ENCODE data around the gene PVR.

PVR gene

DNA sequence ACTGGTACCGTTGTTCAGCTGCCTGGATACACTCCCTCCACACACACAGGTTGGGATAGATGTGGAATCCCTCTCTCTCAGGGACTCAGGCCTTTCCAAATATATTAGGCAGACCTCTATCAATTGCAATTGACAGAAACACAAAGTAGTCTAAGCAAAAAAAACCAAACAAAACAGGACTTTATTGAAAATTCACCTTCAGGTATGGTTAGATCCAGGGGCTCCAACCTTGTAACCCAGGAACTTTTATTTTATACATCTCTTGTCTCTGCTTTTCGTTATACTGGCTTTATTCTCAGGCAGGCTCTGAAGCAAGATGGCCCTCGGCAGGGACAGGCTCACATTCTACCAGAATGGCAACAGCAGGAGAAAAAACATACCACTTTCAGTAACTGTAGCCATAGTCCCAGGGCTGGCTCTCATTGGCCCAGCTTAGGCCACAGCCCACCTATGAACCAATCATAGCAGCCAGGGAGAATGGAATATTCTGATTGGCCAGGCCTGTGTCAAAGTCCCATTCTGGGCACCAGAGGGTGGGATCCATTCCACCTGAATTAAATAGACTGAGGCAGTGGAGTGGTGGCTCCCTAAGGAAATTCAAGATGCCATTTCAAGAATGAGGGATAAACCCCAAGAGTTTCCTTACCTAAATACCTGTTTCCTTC, 14.5 kb downstream of the PVR start:
- no peak for DNase-seq
- Histone ChIP-seq H3K36me3 (replicated peaks) (peaks cover 88% of the 10 kb centered on the region), H3K27me3 (replicated peaks) (no peaks in the 10 kb centered on the region), H3K27ac (no peak overlapping the region), H3K4me3 (ENCODE audit: low read depth, low read length) (no peak overlapping the region)
- in situ Hi-C loops (cut with HindIII; ENCODE audit: low pct_ligation_motif_present, low sequenced_read_pairs) = no loop called here
- TF ChIP-seq, protein P1, sequence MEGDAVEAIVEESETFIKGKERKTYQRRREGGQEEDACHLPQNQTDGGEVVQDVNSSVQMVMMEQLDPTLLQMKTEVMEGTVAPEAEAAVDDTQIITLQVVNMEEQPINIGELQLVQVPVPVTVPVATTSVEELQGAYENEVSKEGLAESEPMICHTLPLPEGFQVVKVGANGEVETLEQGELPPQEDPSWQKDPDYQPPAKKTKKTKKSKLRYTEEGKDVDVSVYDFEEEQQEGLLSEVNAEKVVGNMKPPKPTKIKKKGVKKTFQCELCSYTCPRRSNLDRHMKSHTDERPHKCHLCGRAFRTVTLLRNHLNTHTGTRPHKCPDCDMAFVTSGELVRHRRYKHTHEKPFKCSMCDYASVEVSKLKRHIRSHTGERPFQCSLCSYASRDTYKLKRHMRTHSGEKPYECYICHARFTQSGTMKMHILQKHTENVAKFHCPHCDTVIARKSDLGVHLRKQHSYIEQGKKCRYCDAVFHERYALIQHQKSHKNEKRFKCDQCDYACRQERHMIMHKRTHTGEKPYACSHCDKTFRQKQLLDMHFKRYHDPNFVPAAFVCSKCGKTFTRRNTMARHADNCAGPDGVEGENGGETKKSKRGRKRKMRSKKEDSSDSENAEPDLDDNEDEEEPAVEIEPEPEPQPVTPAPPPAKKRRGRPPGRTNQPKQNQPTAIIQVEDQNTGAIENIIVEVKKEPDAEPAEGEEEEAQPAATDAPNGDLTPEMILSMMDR (IDR thresholded peaks at IDR 0.05; ENCODE audit: low read depth, low read length, missing control alignments) = no peak

DNA sequence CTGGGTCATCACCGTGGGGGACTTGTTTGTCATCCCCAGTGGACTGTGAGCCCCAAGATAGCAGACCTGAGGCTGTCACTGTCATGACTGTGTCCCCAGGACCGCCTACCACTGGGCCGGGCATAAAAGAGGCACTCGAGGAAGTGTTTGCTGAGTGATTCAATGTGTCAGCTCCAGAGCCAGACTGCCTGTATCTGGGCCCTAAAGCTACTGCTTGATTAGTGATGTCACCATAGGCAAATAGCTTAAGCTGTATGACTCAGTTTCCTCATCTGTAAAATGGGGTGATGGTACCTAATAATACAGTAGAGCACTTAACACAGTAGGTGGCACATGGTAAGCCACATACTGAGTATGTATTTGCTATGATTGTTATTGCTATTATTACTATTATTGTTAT, 16.4 kb downstream of the PVR start:
- peaks cover 78% of the 10 kb centered on the region for H3K36me3 ChIP-seq (replicated peaks)
- H3K27me3 ChIP-seq (replicated peaks) = no peaks in the 10 kb centered on the region
- no peak overlapping the region for H3K4me3 ChIP-seq (ENCODE audit: low read depth, low read length)
- no peak overlapping the region for H3K27ac ChIP-seq
- in situ Hi-C loops (cut with HindIII; ENCODE audit: low pct_ligation_motif_present, low sequenced_read_pairs) = no loop called here
- TF ChIP-seq, protein P1 (IDR thresholded peaks at IDR 0.05; ENCODE audit: low read depth, low read length, missing control alignments) = no peak
- no peak for DNase-seq

DNA sequence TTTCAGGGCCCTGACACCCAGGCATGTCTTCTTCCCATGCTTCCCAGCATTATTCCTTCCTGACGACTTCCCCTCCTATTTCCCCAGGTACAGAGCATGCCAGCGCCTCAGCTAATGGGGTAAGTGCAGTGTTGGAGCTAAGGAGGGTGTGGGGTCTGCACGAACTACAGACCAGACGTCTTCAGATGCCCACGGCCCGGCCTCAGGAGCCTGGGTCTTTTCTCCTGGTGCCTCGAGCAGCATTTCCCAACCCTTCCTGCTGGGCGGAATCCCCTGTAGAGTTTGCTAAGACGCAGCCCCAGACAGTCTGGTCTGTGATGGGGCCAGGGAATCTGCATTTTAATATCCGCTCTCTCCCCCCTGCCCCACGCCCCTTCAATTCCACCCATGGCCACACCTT, 17.5 kb downstream of the PVR start:
- Histone ChIP-seq H3K4me3 (ENCODE audit: low read depth, low read length) (no peak overlapping the region), H3K27me3 (replicated peaks) (no peaks in the 10 kb centered on the region), H3K27ac (no peak overlapping the region), H3K36me3 (replicated peaks) (peaks cover 68% of the 10 kb centered on the region)
- in situ Hi-C loops (cut with HindIII; ENCODE audit: low pct_ligation_motif_present, low sequenced_read_pairs) = no loop called here
- TF ChIP-seq, protein P1 (IDR thresholded peaks at IDR 0.05; ENCODE audit: low read depth, low read length, missing control alignments) = no peak
- DNase-seq = no peak

DNA sequence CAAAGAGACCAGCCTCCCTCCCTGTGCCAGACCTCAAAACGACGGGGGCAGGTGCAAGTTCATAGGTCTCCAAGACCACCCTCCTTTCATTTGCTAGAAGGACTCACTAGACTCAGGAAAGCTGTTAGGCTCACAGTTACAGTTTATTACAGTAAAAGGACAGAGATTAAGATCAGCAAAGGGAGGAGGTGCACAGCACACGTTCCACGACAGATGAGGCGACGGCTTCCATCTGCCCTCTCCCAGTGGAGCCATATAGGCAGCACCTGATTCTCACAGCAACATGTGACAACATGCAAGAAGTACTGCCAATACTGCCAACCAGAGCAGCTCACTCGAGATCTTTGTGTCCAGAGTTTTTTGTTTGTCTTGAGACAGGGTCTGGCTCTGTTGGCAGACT, 18.2 kb downstream of the PVR start:
- peaks cover 66% of the 10 kb centered on the region for H3K36me3 ChIP-seq (replicated peaks)
- no peak for DNase-seq
- in situ Hi-C loops (cut with HindIII; ENCODE audit: low pct_ligation_motif_present, low sequenced_read_pairs) = no loop called here
- TF ChIP-seq, protein P1 (IDR thresholded peaks at IDR 0.05; ENCODE audit: low read depth, low read length, missing control alignments) = no peak
- H3K4me3 ChIP-seq (ENCODE audit: low read depth, low read length) = no peak overlapping the region
- no peak overlapping the region for H3K27ac ChIP-seq
- no peaks in the 10 kb centered on the region for H3K27me3 ChIP-seq (replicated peaks)

DNA sequence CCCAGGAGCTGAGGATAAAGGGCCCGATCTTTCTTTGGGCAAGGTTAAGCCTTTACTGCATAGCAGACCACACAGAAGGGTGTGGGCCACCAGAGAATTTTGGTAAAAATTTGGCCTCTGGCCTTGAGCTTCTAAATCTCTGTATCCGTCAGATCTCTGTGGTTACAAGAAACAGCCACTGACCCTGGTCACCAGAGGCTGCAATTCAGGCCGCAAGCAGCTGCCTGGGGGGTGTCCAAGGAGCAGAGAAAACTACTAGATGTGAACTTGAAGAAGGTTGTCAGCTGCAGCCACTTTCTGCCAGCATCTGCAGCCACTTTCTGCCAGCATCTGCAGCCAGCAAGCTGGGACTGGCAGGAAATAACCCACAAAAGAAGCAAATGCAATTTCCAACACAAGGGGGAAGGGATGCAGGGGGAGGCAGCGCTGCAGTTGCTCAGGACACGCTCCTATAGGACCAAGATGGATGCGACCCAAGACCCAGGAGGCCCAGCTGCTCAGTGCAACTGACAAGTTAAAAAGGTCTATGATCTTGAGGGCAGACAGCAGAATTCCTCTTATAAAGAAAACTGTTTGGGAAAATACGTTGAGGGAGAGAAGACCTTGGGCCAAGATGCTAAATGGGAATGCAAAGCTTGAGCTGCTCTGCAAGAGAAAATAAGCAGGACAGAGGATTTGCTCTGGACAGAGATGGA, 19.1 kb downstream of the PVR start:
- H3K27me3 ChIP-seq (replicated peaks) = no peaks in the 10 kb centered on the region
- no peak overlapping the region for H3K4me3 ChIP-seq (ENCODE audit: low read depth, low read length)
- in situ Hi-C loops (cut with HindIII; ENCODE audit: low pct_ligation_motif_present, low sequenced_read_pairs) = no loop called here
- no peak overlapping the region for H3K27ac ChIP-seq
- DNase-seq = no peak
- H3K36me3 ChIP-seq (replicated peaks) = peaks cover 57% of the 10 kb centered on the region
- TF ChIP-seq, protein P1 (IDR thresholded peaks at IDR 0.05; ENCODE audit: low read depth, low read length, missing control alignments) = no peak

Measured in brain microvascular endothelial cell (primary cell).